ENCODE measurements around the gene CENPA. TPM values are rescaled to one million over a fixed set of nuclear protein-coding genes. Genes with fewer than 3 reads are reported as not detected.
"Not testable (repeated sequence)": the region's sequence is repeated elsewhere in the genome, so short reads cannot be mapped to it uniquely, and the experiment has no call there.

Gene CENPA
- polyA plus RNA-seq, 3 donors: 14.2 to 17.6 (median 15.1) TPM

- DNase-seq: peak; percentile 48
Observed at GRCh38 chr2:26757873-26758789, 27.7 kb upstream of the CENPA start.

- DNase-seq: no peak
Observed at GRCh38 chr2:26758790-26759321, 27.0 kb upstream of the CENPA start.

DNA sequence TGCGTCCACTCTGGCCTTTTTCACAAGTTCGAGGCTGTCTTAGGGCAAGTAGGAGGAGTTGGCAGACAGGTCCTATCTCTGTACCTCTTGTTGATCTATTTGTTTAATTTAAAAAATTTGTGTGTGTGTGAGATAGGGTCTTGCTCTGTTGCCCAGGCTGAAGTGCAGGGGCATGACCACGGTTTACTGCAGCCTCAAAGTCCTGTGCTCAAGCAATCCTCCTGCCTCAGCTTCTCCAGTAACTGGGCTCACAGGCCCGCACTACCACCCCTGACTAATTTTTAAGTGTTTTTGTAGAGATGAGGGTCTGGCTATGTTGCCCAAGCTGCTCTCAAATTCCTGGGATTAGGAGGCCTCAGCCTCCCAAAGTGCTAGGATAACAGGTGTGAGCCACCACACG lies 26.0 kb upstream of the CENPA start:
- DNase-seq: no peak

DNA sequence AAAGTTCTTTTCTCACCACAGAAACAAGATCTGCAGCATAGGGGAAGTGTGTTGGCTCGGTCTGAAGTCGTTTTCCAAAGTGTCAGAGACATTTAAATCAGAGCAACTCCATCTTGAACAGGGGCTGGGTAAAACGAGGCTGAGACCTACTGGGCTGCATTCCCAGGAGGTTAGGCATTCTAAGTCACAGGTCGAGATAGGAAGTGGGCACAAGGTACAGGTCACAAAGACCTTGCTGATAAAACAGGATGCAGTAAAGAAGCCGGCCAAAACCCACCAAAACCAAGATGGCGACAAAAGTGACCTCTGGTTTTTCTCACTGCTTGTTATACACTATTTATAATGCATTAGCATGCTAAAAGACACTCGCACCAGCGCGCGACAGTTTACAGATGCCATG lies 24.9 kb upstream of the CENPA start:
- not testable (repeated sequence) for DNase-seq

- no peak for DNase-seq
Observed at GRCh38 chr2:26763019-26763418, 22.8 kb upstream of the CENPA start.

DNA sequence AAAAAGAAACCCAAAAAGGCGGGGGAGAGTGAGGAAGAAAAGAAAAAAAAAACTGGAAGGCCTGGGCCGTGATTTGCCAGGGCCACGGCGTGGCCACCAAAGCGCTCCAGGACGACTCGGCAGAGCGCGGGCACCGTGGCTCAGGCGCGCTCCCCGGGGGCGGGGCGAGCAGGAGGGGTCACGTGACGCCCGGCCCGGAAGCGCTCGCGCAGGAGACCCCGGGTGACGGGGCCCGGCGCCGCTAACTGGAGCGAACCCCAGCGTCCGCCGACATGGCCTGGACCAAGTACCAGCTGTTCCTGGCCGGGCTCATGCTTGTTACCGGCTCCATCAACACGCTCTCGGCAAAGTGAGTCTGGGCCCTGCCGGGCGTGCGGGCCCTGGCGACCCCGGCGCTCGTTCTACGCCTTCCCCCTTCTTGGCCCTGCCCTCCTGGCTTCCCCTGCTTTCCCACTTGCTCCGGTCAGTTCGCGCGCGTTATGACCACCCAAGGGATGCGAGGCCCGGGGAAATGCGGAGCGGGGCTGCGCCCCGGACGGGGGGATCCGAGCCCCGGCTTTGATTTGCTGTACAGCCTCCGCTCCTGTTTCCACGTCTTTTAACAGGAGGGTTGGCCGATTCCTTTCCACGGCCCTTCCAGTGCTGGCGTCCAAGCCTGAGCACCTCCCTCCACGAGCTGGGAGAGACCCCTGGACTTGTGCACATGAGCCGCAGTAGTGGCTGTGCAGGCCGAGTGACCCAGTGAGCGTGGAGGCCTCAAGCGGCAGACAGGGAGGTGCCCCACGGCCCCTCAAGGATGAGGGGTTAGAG lies 21.6 kb upstream of the CENPA start, which contains the start of gene SLC35F6:
Gene SLC35F6 (plus strand): TSS at position 207 of the 810 bp plus-strand sequence. CDS start 66 bp downstream, at position 273.
- peak; percentile 82 for DNase-seq

DNA sequence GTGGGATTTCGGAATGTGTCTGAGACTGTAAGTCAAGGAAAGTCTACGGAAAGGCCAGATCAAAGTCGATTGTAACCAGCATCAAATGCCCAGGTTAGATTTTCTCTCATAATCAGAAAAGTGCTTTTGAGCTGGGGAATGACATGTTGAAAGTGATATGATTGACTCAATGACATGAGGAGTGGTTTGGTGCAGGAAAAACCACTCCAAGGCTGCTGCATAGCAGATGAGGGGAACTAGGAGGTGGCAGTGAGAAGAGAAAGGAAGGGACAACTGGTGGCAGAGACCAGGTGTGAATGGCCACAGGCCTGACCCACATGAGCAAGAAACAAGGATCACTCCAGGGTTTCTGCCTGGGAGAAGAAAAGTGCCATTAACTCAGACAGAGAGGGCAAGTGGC lies 20.9 kb upstream of the CENPA start:
- DNase-seq: no peak

DNA sequence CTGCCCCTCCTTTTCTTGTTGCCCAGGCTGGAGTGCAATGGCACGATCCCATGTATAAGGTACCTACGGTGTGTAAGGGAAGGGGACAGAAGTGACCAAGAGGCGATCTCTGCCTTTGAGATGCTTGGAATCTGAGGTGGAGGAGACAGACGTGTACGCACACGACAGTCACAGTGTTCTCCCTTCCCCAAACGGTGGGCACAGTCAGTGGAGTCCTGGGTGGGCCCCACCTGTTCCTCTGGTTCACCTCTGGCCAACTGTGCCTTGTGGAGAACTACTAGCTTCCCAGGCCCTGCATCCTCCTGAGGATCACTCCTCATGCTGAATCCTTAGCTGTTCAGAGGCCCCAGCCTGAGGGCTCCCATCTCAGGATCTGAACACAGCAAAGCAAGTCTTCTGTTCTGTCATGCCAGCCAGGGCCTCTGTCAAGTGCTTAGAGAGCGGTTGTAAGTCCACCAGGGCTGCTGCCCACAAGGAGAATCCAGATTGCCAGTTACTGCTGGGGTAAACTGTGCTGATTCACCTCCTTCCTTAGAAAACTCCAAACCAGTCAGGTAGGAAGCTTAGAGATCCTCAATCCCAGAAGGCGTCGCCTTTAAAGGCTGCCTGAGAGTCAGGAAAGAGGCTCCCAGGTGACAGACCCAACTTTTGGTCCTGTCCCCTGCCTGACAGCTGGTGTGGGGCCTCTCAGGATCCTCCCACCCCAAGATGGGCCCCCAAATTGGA lies 20.2 kb upstream of the CENPA start:
- DNase-seq: no peak

GRCh38 chr2:26767129-26767528 lies 18.7 kb upstream of the CENPA start:
- no peak for DNase-seq

DNA sequence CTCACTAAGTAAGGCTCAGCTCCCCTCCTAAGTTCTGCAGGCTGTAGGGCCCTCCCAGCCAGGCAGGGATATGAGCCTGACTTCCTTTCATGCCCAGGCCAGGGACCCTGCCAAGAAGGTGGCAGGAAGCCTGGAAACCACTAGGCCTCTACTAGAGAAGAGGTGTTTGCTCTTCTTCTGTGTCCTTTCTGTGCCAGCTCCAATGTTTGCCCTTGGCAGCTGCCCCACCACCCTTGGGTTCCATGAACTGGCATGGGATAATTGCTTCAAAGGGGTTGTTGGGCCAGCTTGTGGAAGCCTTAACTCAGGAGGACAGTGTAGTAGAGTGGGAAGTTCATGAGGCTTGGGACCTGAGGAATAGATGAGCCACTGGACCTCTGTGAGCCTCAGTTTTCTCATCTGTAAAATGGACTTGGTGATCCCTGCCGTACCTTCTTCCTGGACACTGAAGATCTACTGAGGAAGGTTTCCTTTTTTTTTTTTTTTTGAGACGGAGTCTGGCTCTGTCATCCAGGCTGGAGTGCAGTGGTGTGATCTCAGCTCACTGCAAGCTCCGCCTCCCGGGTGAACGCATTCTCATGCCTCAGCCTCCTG lies 17.9 kb upstream of the CENPA start:
- DNase-seq: no peak

GRCh38 chr2:26768759-26769088 lies 17.1 kb upstream of the CENPA start:
- no peak for DNase-seq

GRCh38 chr2:26769089-26769761 lies 16.6 kb upstream of the CENPA start:
- DNase-seq: no peak

DNA sequence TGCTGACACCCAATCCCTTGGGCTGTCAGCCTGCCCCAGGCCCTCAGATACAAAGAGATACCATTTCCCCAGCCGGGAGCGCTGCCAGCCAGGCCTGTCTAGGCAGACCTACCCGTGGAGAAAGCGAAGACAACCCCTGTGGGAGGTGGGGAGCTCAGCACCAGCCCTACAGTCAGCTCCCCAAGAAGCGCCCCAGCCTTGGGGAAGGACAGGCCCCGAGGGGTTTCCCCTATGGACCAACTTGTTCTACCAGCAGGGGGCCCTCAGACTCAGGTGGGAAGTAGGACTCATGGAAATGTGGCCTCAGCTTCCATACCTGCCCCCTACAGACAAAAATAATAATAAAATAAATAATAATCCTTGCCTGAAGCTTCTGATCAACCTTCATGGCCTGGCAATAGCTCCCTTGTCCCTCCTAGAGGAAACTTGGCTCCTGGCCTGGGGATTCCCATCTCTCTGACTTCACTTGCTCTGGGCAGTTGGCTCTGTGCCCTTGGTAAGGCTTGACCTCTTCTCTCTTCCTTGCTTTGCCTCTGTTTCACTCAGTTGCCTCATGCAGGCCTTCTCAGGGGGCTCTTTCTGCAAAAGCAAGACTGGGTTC lies 14.8 kb upstream of the CENPA start:
- no peak for DNase-seq

- DNase-seq: no peak
Observed at GRCh38 chr2:26772064-26773001, 13.5 kb upstream of the CENPA start.

DNA sequence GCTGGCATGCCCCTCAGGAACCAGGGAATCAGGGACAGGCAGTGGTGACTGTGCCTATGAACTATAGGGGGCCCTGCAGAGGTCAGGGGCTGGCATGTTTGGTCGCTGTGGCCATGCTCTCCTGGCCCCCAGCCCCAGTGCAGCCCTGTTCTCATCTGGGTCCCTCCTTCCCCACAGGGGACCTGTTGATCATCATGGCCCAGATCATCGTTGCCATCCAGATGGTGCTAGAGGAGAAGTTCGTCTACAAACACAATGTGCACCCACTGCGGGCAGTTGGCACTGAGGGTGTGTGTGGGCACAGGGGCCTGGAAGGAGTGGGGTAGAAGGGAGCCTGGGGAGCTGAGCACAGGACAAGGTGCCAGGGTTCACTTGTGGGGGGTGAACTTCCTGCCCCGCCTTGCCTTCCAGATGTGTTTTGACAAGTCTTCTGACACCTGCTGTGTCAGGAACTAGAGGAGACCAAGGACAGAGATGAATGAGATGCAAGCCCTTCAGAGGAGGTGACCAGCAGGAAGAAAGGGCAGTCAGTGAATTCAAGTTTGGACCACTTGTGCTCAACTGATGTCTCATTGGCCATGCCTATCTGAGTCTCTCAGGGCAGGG lies 9.6 kb upstream of the CENPA start:
- no peak for DNase-seq

DNA sequence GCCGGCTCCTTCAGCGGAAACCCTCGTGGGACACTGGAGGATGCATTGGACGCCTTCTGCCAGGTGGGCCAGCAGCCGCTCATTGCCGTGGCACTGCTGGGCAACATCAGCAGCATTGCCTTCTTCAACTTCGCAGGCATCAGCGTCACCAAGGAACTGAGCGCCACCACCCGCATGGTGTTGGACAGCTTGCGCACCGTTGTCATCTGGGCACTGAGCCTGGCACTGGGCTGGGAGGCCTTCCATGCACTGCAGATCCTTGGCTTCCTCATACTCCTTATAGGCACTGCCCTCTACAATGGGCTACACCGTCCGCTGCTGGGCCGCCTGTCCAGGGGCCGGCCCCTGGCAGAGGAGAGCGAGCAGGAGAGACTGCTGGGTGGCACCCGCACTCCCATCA lies 7.8 kb upstream of the CENPA start:
- no peak for DNase-seq

DNA sequence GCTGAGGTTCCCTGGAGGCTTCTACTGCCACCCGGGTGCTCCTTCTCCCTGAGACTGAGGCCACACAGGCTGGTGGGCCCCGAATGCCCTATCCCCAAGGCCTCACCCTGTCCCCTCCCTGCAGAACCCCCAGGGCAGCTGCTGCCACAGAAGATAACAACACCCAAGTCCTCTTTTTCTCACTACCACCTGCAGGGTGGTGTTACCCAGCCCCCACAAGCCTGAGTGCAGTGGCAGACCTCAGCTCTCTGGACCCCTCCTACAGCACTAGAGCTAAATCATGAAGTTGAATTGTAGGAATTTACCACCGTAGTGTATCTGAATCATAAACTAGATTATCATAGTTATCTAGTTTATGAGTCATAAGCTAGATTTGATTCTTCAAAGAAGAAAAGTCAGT lies 7.3 kb upstream of the CENPA start:
- DNase-seq: no peak

DNA sequence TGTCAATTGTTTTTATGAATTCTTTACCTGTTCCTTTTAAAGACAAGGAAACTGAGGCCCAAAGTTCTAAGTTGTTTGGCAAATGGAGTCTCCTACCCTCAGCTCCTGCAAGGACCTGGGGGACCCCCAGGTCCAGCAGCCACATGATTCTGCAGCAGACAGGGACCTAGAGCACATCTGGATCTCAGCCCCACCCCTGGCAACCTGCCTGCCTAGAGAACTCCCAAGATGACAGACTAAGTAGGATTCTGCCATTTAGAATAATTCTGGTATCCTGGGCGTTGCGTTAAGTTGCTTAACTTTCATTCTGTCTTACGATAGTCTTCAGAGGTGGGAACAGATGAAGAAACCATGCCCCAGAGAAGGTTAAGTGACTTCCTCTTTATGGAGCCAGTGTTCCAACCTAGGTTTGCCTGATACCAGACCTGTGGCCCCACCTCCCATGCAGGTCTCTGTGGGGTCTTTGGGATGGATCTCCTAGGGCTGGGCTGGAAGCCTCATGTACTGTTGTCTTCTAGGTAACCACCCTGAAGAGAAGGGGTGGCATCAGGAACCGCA lies 5.6 kb upstream of the CENPA start:
- DNase-seq: no peak

All from renal pelvis (tissue), 4 donors.